ENCODE results near the gene TESPA1.
"Not testable (repeated sequence)": the region's sequence is repeated elsewhere in the genome, so short reads cannot be mapped to it uniquely, and the experiment has no call there.

TESPA1 gene

GRCh38 chr12:54949073-54949711 is 35.4 kb downstream of the TESPA1 start:
- H3K4me3 ChIP-seq (ENCODE audit: low read depth, low read length): no peak overlapping the region
- TF ChIP-seq CTCF (IDR thresholded peaks at IDR 0.05; ENCODE audit: borderline replicate concordance, insufficient read depth, low read depth, low read length): no peak

GRCh38 chr12:54948171-54948570 is 36.4 kb downstream of the TESPA1 start:
- no peak for TF ChIP-seq CTCF (IDR thresholded peaks at IDR 0.05; ENCODE audit: borderline replicate concordance, insufficient read depth, low read depth, low read length)

GRCh38 chr12:54945082-54945481 is 39.5 kb downstream of the TESPA1 start:
- H3K4me3 ChIP-seq (ENCODE audit: low read depth, low read length): no peak overlapping the region
- TF ChIP-seq CTCF (IDR thresholded peaks at IDR 0.05; ENCODE audit: borderline replicate concordance, insufficient read depth, low read depth, low read length): no peak

More at GRCh38 chr12:54948171-54948570, 36.4 kb downstream of the TESPA1 start:
- no peak overlapping the region for H3K4me3 ChIP-seq (ENCODE audit: low read depth, low read length)

- not testable (repeated sequence) for H3K4me3 ChIP-seq (ENCODE audit: low read depth, low read length)
Measured at GRCh38 chr12:54943292-54943691, 41.3 kb downstream of the TESPA1 start.

DNA sequence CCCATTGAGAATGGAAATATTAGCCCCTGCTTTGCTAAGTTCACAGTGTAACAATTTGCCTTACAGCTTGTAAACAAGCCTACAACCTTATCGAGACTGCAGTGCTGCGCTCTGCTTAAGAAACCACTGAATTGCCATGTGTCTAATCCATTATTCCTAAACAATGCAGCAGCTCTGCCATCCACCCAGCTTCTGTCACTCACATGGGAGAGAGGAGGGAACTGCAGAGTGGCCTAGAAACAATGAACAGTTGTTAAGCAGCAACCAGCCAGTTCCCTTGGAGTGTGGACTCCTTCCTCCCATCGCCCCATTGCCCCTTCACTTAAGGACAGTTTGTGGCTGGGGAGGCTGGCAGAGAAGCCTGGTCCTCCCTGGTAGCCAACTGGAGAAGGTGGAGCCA is 42.9 kb downstream of the TESPA1 start:
- no peak for TF ChIP-seq CTCF (IDR thresholded peaks at IDR 0.05; ENCODE audit: borderline replicate concordance, insufficient read depth, low read depth, low read length)
- no peak overlapping the region for H3K4me3 ChIP-seq (ENCODE audit: low read depth, low read length)

GRCh38 chr12:54940727-54941315 is 43.7 kb downstream of the TESPA1 start:
- H3K4me3 ChIP-seq (ENCODE audit: low read depth, low read length): no peak overlapping the region
- no peak for TF ChIP-seq CTCF (IDR thresholded peaks at IDR 0.05; ENCODE audit: borderline replicate concordance, insufficient read depth, low read depth, low read length)

DNA sequence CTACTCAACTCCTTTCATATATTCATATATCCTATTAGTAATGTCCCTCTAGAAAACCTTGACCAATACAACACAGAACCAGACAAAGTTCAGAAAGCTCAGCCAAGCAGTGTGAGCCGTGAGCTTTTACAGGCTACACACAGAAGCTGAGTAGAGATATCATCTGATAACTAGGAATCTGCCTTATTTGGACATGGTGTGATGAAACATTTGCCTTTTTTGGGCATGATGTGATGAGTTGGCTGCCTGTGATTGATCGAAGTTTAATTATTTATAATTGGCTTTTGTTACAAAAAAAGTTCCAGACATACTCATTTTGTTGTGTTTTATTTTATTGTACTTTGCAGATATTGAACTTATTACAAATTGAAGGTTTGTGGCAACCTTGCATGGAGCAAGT is 46.6 kb downstream of the TESPA1 start:
- TF ChIP-seq CTCF (IDR thresholded peaks at IDR 0.05; ENCODE audit: borderline replicate concordance, insufficient read depth, low read depth, low read length): no peak
- H3K4me3 ChIP-seq (ENCODE audit: low read depth, low read length): no peak overlapping the region

Measured in GM12875 (cell line).